Measurements from ENCODE around the gene MED25. TPM values are rescaled to one million over a fixed set of nuclear protein-coding genes. Genes with fewer than 3 reads are reported as not detected.

The MED25 gene
- polyA plus RNA-seq, 3 donors = 13.9 to 52.9 (median 18.5) TPM

DNA sequence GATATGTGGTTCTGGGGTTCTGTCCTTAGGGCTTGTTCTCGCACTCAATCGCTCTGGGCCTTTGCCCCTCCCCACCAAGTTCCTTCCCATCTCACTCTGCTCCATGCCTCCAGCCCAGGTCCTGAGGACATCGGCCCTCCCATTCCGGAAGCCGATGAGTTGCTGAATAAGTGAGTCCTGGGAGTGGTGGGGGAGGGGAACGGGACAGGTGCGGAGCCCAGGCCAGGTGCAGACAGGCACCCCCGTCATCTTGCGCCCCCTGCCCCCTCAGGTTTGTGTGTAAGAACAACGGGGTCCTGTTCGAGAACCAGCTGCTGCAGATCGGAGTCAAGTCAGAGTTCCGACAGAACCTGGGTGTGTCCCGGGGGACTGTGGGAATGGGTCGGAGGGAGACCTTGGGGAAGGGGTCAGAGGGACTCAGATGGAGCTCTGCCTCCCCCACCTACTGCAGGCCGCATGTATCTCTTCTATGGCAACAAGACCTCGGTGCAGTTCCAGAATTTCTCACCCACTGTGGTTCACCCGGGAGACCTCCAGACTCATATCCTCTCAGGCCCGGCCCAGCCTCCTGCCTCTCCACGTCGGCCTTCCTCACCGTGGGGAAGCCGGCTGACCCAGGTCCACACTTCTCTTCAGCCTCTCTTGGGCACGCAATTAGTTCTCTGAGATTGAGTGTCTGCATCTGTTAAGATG, 15.1 kb upstream of the MED25 start:
- Histone ChIP-seq H2AFZ (ENCODE audit: insufficient read depth, low read depth, low read length, poor library complexity, severe bottlenecking) (no peak overlapping the region), H3K4me1 (ENCODE audit: control insufficient read depth in 1 of 2, insufficient read depth in 2 of 2, low read length in 2 of 2) (peaks cover 11 to 16% of the 10 kb centered on the region in 2 donors), H3K79me2 (ENCODE audit: insufficient read depth, low read length) (no peaks in the 10 kb centered on the region), H3K36me3 (replicated peaks in 1 of 2; ENCODE audit: control insufficient read depth in 1 of 2, insufficient read depth in 2 of 2, low read length in 2 of 2) (peaks cover 75 to 90% of the 10 kb centered on the region in 2 donors), H3K27ac (ENCODE audit: low read depth in 1 of 2, low read length in 2 of 2) (no peak overlapping the region), H3K27me3 (ENCODE audit: control insufficient read depth in 2 of 2, insufficient read depth in 2 of 2, low read length in 2 of 2) (no peaks in the 10 kb centered on the region), H3K4me2 (replicated peaks; ENCODE audit: extremely low read depth, low read length, poor library complexity, severe bottlenecking) (no peak overlapping the region), H3K9me3 (replicated peaks in 1 of 2; ENCODE audit: control insufficient read depth in 1 of 2, insufficient read depth in 1 of 2, low read length in 2 of 2) (no peaks in the 10 kb centered on the region), H4K20me1 (ENCODE audit: insufficient read depth, low read length) (peaks cover 69% of the 10 kb centered on the region), H3K4me3 (replicated peaks in 1 of 3; ENCODE audit: low read depth in 2 of 3, low read length in 3 of 3) (no peak overlapping the region), H3K9ac (ENCODE audit: insufficient read depth, low read length, poor library complexity, severe bottlenecking) (no peak overlapping the region)
- Mint-ChIP-seq H3K4me3 (no peak overlapping the region), H3K36me3 (peaks cover 71 to 82% of the 10 kb centered on the region in 2 donors), H3K27me3 (ENCODE audit: low read depth in 3 of 3) (peaks cover 0 to 2% (median 0%) of the 10 kb centered on the region in 3 donors), H3K4me1 (peaks cover 14% of the 10 kb centered on the region), H3K27ac (peak overlapping the region in 3 of 7 donors; percentile 5 to 76 (median 42)), H3K9me3 (no peaks in the 10 kb centered on the region)
- intact Hi-C loops (cut with micrococcal nuclease) = no loop called here
- TF ChIP-seq CTCF (IDR thresholded peaks at IDR 0.05) = no peak
- 97% methylated on average over 9 of the region's 24 CpGs for WGBS (ENCODE audit: insufficient coverage)
- no peak for DNase-seq

- Histone ChIP-seq H4K20me1 (ENCODE audit: insufficient read depth, low read length) (peaks cover 71% of the 10 kb centered on the region), H3K36me3 (replicated peaks in 1 of 2; ENCODE audit: control insufficient read depth in 1 of 2, insufficient read depth in 2 of 2, low read length in 2 of 2) (peaks cover 70 to 85% of the 10 kb centered on the region in 2 donors), H3K79me2 (ENCODE audit: insufficient read depth, low read length) (no peaks in the 10 kb centered on the region), H3K9ac (ENCODE audit: insufficient read depth, low read length, poor library complexity, severe bottlenecking) (no peak overlapping the region), H3K27me3 (ENCODE audit: control insufficient read depth in 2 of 2, insufficient read depth in 2 of 2, low read length in 2 of 2) (no peaks in the 10 kb centered on the region), H2AFZ (ENCODE audit: insufficient read depth, low read depth, low read length, poor library complexity, severe bottlenecking) (no peak overlapping the region), H3K4me1 (ENCODE audit: control insufficient read depth in 1 of 2, insufficient read depth in 2 of 2, low read length in 2 of 2) (peaks cover 14 to 21% of the 10 kb centered on the region in 2 donors), H3K9me3 (replicated peaks in 1 of 2; ENCODE audit: control insufficient read depth in 1 of 2, insufficient read depth in 1 of 2, low read length in 2 of 2) (no peaks in the 10 kb centered on the region), H3K27ac (ENCODE audit: low read depth in 1 of 2, low read length in 2 of 2) (no peak overlapping the region), H3K4me2 (replicated peaks; ENCODE audit: extremely low read depth, low read length, poor library complexity, severe bottlenecking) (no peak overlapping the region), H3K4me3 (replicated peaks in 1 of 3; ENCODE audit: low read depth in 2 of 3, low read length in 3 of 3) (no peak overlapping the region)
- Mint-ChIP-seq H3K27me3 (ENCODE audit: low read depth in 3 of 3) (no peaks in the 10 kb centered on the region), H3K4me3 (no peak overlapping the region), H3K9me3 (no peaks in the 10 kb centered on the region), H3K36me3 (peaks cover 66 to 77% of the 10 kb centered on the region in 2 donors), H3K4me1 (peaks cover 19% of the 10 kb centered on the region), H3K27ac (peak overlapping the region in 4 of 7 donors; percentile 15 to 76 (median 54))
- intact Hi-C loops (cut with micrococcal nuclease) = no loop called here
- no peak for TF ChIP-seq CTCF (IDR thresholded peaks at IDR 0.05)
- DNase-seq = no peak
- 100% methylated on average over 3 of the region's 6 CpGs for WGBS (ENCODE audit: insufficient coverage)
Measured at GRCh38 chr19:49803529-49803856, 14.6 kb upstream of the MED25 start.
